Kidney glomerular epithelial cell (primary cell): ENCODE data around the gene CUEDC1.
"Not testable (repeated sequence)": the region's sequence is repeated elsewhere in the genome, so short reads cannot be mapped to it uniquely, and the experiment has no call there.

ENCODE experiments used
- DNase-seq: peaks from one replicate; lab custom pipeline; 2025; lab: John Stamatoyannopoulos, UW

The CUEDC1 gene

GRCh38 chr17:57860414-57860999 lies 94.7 kb downstream of the CUEDC1 start:
- no peak for DNase-seq

GRCh38 chr17:57859601-57860413 lies 95.4 kb downstream of the CUEDC1 start:
- no peak for DNase-seq

- DNase-seq = no peak
Measured at GRCh38 chr17:57858838-57859237, 96.4 kb downstream of the CUEDC1 start.

GRCh38 chr17:57856792-57857620 lies 98.2 kb downstream of the CUEDC1 start:
- no peak for DNase-seq

GRCh38 chr17:57855391-57856035 lies 99.7 kb downstream of the CUEDC1 start:
- no peak for DNase-seq

- DNase-seq = no peak
Measured at GRCh38 chr17:57853695-57854094, 101.5 kb downstream of the CUEDC1 start.

- DNase-seq = no peak
Measured at GRCh38 chr17:57852955-57853328, 102.3 kb downstream of the CUEDC1 start.

- no peak for DNase-seq
Measured at GRCh38 chr17:57852092-57852954, 102.9 kb downstream of the CUEDC1 start.

GRCh38 chr17:57849874-57850754 lies 105.1 kb downstream of the CUEDC1 start, which contains the start of gene MRPS23:
Gene MRPS23, minus strand, starts transcription at chr17:57850044. Its CDS starts 34 bp downstream, at chr17:57850010.
- peak; percentile 94 for DNase-seq

GRCh38 chr17:57849163-57849873 lies 105.9 kb downstream of the CUEDC1 start:
- no peak for DNase-seq

- DNase-seq = not testable (repeated sequence)
Measured at GRCh38 chr17:57846056-57846945, 108.9 kb downstream of the CUEDC1 start.

- DNase-seq = no peak
Measured at GRCh38 chr17:57842280-57842679, 112.9 kb downstream of the CUEDC1 start.

- no peak for DNase-seq
Measured at GRCh38 chr17:57839571-57839923, 115.7 kb downstream of the CUEDC1 start.

GRCh38 chr17:57838857-57839570 lies 116.2 kb downstream of the CUEDC1 start:
- no peak for DNase-seq

- no peak for DNase-seq
Measured at GRCh38 chr17:57838453-57838852, 116.8 kb downstream of the CUEDC1 start.

GRCh38 chr17:57835333-57835900 lies 119.8 kb downstream of the CUEDC1 start:
- no peak for DNase-seq

GRCh38 chr17:57834146-57834741 lies 121.0 kb downstream of the CUEDC1 start:
- peak; percentile 82 for DNase-seq
